ENCODE data around the gene PGGT1B.

The PGGT1B gene

DNA sequence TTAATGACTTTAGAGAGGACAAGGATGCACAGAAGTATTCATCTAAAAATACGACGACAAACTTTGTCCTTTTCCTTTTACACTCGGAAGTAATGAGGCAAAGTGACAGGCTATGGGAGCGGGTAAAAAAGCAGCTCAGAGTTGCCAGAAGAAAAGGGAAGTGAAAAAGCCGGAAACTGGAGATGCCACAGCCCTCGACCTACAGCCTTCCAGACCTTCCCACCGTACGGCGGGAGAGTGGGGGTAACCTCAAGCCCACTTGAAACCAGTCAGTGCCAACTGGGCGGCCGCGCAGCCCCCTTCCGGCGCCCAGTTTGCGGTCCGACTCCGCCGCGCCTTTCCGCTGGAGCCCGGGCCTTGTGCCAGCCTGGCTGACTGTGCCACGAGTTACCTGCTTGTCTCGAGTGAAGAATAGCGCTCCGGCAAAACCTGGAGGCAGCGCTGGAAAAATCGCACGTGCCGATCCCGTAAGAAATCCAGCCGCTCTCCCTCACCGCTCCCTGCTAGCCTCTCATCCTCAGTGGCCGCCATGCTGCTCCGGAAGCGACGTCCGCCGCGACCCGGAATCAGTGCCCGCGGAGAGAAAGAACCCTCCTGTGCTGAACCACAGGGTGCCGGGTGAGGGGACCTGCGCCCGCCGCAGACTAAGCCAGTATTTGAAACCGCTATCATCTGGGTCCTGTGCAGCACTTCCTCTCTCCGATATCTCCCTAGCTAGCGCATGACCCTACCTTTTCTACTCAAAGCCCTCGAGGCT lies at the start of gene PGGT1B:
Gene PGGT1B, minus strand, starts transcription at position 557 of the 757 bp plus-strand sequence. Its CDS starts 26 bp downstream, at position 531.
- peak; percentile 19 for DNase-seq

GRCh38 chr5:115309751-115310370 lies 47.2 kb upstream of the PGGT1B start:
- DNase-seq = no peak

GRCh38 chr5:115308815-115309214 lies 46.1 kb upstream of the PGGT1B start:
- no peak for DNase-seq

DNA sequence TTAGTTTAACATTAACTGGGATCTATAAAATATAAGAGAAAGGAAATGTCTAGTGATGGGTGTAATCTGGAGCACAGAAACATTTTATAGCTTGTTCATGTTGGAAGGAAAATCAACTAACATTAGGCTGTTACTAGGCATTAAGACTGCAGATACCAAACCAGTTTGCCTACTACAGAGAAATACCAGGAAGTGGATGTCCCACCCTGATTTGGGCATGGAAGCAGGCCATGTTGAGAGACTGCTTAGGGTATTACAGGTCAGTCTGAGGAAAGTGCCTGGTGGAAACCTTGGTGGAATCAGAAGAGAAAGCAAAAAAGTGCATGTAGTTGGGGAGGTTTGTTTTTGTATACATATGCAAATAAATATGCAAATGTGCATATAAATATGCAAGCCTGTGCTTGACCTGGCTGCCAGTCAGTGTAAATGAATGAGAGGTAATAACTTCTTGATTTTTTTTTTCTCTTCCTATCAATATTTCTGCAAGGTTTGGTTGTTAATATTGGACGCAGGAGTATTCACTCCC lies 43.4 kb upstream of the PGGT1B start:
- no peak for DNase-seq

DNA sequence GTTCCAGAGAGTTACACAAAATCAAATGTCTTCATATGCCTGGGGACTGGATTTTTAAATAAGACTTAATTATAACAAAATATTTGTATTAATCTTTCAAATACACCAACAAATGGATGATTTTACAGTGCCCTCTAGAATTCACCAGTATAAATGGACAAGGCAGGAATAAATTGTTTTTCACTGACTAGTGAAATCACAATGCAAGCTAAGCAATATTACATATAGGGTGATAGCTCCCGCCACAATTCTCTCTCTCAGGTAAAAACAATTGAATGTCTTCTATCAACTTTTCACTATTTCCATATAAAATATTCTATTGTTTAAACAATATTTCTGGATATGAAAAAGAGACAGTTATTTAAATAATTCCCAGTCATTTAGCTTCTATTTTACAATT lies 41.8 kb upstream of the PGGT1B start:
- DNase-seq = no peak

DNA sequence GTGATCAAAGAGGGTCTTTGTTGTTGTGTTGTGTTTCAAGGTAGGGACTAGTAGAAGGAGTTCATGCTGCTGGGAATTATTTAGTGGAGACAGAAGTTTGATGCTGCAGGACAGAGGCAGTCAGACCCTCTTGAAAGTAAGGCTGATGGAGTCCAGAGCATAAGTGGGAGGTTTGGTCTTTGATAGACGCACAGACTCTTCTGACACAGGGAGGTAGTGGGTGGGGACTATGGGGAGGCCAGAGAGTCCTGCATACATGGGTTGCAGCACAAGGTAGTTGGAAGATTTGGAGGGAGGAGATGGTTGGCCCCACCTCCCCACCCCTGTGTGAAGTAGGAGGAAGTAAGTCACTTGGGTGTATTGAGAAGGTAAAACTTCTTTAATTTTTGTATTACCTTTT lies 36.1 kb upstream of the PGGT1B start:
- DNase-seq = no peak

DNA sequence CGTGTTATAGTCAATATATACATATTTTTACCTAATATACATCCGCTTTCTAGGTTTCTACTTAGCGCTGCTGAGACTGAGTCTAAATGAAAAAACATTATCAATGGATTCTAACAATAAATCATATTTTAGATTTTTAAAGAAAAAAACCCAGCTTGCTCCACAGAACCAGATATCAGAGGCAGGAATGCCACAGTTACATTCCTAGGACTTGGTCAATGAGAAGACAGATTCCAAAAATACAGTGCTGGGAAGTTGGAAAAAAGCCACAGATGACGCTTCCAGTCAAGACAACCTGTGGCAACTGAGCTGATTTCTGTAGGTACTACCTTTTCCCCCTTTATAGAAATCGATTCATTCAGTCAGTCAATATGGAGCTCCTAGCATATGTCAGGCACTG lies 34.4 kb upstream of the PGGT1B start:
- DNase-seq = no peak

- DNase-seq = peak; percentile 31
Measured at GRCh38 chr5:115296124-115297022, 33.7 kb upstream of the PGGT1B start, which contains the start of gene CCDC112. TSS of gene CCDC112 (minus strand) at chr5:115296654. CDS start at chr5:115296543, 111 bp downstream.

DNA sequence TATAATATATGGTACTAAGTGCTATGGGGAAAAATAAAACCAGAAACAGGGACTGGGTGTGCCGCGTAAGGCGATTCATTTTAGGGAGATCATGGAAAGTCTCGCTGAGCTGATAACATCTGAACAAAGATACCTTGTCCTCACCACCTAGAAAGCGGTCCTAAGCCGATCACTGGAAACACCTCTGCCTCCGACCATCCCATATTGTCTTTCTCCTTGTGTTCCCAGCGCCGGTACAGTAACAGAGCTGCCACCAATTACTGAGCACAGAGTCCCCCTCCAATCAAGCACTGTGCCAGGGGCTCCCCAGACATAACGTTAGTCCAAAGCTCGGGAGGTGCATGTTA lies 33.1 kb upstream of the PGGT1B start:
- no peak for DNase-seq

GRCh38 chr5:115291397-115291796 lies 28.7 kb upstream of the PGGT1B start:
- DNase-seq = no peak

DNA sequence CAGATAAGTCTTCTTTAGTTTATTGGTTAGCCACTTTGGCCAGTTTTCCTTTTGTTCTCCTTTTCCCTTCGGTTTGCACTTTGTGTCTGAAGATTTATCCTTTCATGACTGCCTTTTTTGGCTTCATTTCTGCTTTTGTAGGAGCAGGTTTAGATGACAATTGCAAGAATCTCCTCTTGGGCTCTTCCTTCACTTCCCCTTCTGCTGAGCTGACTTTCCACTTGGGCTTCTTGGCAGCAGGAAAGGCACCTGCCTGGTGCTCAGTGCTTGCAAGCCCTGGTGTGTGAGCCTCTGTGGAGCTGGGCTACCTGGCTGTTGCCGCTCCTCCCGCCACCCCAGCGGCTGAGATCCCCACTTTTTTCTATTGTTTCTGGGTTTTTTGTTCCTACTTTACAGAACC lies 26.4 kb upstream of the PGGT1B start:
- DNase-seq = no peak

- no peak for DNase-seq
Measured at GRCh38 chr5:115284021-115284420, 21.3 kb upstream of the PGGT1B start.

- no peak for DNase-seq
Measured at GRCh38 chr5:115282131-115282530, 19.5 kb upstream of the PGGT1B start.

DNA sequence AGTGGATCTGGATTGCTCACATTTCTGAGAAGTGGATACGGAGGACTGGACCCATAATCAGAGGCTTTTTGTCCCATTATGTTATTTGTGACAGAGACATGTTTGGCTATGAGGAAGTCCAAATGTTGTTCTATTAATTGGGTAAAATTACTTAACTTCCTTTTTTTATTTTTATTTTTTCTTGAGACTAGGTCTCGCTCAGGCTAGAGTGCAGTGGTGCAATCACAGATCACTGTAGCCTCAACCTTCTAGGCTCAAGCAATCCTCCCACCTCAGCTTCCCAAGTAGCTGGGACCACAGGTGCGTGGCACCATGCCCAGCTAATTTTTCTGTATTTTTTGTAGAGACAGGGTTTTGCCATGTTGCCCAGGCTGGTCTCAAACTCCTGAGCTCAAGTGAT lies 11.9 kb upstream of the PGGT1B start:
- no peak for DNase-seq

GRCh38 chr5:115272297-115272958 lies 9.8 kb upstream of the PGGT1B start:
- DNase-seq = no peak

DNA sequence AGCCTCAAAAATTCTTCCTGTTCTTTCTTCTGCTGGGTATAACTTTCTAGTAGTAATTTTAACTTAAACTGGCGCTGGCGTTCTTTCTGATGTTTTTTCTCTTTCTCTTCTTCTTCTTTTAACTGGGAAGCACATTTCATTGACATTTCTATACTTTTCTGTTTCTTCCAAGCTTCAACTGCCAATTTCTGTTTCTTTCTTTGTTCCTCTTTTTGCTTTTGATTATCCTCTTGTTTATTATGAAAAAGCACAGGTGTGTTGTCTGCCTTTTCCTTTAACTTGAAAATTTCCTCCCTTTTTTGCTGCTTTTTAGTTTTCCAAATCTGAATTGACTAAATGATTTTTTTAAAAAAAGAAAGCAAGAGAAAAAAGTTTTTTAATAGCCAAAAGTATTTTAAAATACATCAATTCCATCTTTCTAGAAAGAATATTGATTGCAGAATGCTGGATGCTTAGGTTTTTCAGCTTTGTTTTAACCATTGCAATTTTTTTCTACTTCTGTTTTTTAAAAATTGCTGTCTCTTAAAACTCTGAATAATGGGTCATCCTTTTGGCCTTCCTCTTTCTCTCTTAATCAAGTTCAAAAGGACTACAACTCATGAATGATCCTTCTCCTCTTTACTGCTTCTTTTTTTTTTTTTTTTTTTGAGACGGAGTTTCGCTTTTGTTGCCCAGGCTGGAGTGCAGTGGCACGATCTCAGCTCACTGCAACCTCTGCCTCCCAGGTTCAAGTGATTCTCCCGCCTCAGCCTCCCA lies 8.8 kb upstream of the PGGT1B start:
- DNase-seq = no peak

GRCh38 chr5:115267617-115268016 lies 4.9 kb upstream of the PGGT1B start:
- DNase-seq = no peak

GRCh38 chr5:115265220-115265619 lies 2.5 kb upstream of the PGGT1B start:
- no peak for DNase-seq

GRCh38 chr5:115264786-115265185 lies 2.1 kb upstream of the PGGT1B start:
- DNase-seq = no peak

DNA sequence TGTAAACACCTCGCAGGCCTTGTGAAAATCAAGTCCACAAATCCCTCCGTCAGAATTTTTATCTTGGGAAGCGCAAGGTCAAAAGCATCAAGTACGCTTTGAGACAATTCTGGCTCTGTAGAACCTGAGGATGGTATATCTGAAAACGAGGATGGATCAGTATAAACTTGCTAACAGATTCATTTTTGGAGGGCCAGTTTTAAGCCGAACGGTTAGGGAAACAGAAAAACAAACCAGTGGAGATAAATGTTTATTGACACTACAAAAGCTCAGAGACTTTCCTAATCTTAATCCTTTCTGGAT lies 352 bp upstream of the PGGT1B start:
- no peak for DNase-seq

GRCh38 chr5:115262011-115262320 lies 711 bp downstream of the PGGT1B start:
- no peak for DNase-seq

- no peak for DNase-seq
Measured at GRCh38 chr5:115260248-115260647, 2.4 kb downstream of the PGGT1B start.

All from NCI-H2029 treated with DMSO at 0.1 percent for 48 hours (cell line).